Tibial nerve (tissue), 4 donors: Measurements from ENCODE around the gene GPANK1. TPM values are rescaled to one million over a fixed set of nuclear protein-coding genes. Genes with fewer than 3 reads are reported as not detected.

Experiments
- DNase-seq, 2 donors: peaks; one replicate each; pipeline ENCODE4 v3.0.0-alpha.2; 2019; ENCODE audit warnings: low spot score in 2 of 2
- H3K27ac ChIP-seq, 4 donors: fragments of 200-600 bp; sonication (generic) in 3 of 4; one replicate each; pipeline ENCODE4 v1.5.1; 2017 to 2019; ENCODE audit warnings: mild to moderate bottlenecking in 1 of 4
- H3K27me3 ChIP-seq, 2 donors: fragments of 200-600 bp; sonication (generic) in 1 of 2; one replicate each; pipeline versions ENCODE4 v1.5.1 to v1.6.0; 2017 to 2019
- H3K36me3 ChIP-seq, 3 donors: fragments of 200-600 bp; sonication (generic); one replicate each; pipeline ENCODE4 v1.5.1; 2018 to 2019
- H3K4me1 ChIP-seq, 4 donors: fragments of 200-600 bp; sonication (generic) in 3 of 4; one replicate each; pipeline ENCODE4 v1.5.1; 2017 to 2019
- H3K4me3 ChIP-seq, 4 donors: fragments of 200-600 bp; sonication (generic) in 3 of 4; one replicate each; pipeline ENCODE4 v1.5.1; 2017 to 2019; ENCODE audit warnings: mild to moderate bottlenecking in 1 of 4, moderate library complexity in 1 of 4
- H3K9me3 ChIP-seq, 4 donors: fragments of 200-600 bp; sonication (generic) in 3 of 4; one replicate each; pipeline ENCODE4 v1.5.1; 2017 to 2019
- CTCF ChIP-seq, 5 experiments: fragments of 200-600 bp in 3 of 5; fragments of 450-650 bp in 2 of 5; sonication (generic) in 3 of 5; IDR thresholded peaks; one replicate each; pipeline ENCODE4 v1.5.1; 2016 to 2019; ENCODE audit warnings: antibody characterized with exemption in 5 of 5, mild to moderate bottlenecking in 3 of 5, moderate library complexity in 2 of 5
- EP300 ChIP-seq, 2 donors: sonication (generic); formaldehyde crosslinking; IDR thresholded peaks; one replicate each; pipeline ENCODE4 v1.6.1; 2017; ENCODE audit warnings: antibody characterized with exemption in 2 of 2, mild to moderate bottlenecking in 1 of 2
- POLR2A ChIP-seq, 2 donors: fragments of 450-650 bp; IDR thresholded peaks; one replicate each; pipeline ENCODE4 v1.6.1; 2017; ENCODE audit warnings: antibody characterized with exemption in 2 of 2, mild to moderate bottlenecking in 2 of 2, moderate library complexity in 2 of 2
- WGBS, 2 donors: methylation state at CpG; one replicate each; pipeline ENCODE4 v1.1.5; 2018; 5-methylcytosine and 5-hydroxymethylcytosine counted together
- total RNA-seq, 4 donors: library from RNA; depleted of rRNA; stranded (reverse); fragments of >200 nt; gene quantifications; one replicate each; pipeline ENCODE4 v1.1.0, GENCODE V29; 2016

GPANK1 gene
- total RNA-seq, 4 donors from 2014 or later: 18.8 to 30.0 (median 26.5) TPM

DNA sequence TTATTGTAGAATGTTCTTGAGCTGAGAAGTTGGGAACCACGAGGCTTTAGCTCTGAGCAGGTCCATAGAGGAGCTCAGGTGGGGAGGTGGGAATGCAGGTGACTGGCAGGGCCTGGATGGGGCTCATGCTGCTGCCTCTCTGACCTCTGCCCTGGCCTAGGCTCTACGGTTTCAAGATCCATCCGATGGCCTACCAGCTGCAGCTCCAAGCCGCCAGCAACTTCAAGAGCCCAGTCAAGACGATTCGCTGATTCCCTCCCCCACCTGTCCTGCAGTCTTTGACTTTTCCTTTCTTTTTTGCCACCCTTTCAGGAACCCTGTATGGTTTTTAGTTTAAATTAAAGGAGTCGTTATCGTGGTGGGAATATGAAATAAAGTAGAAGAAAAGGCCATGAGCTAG is 4.9 kb upstream of the GPANK1 start, which contains the start of gene LY6G5B:
TSS of gene LY6G5B (plus strand) at position 301 of the 400 bp plus-strand sequence. CDS start 975 bp downstream, outside the sequence.
- H3K4me3 ChIP-seq: no peak within 1 kb of the TSS
- H3K36me3 ChIP-seq: peaks cover 8 to 75% (median 46%) of the 10 kb centered on the region in 3 donors
- peaks cover 0 to 27% (median 9%) of the 10 kb centered on the region in 4 donors for H3K4me1 ChIP-seq
- DNase-seq: no peak
- H3K9me3 ChIP-seq: no peaks in the 10 kb centered on the region
- H3K27me3 ChIP-seq: no peaks in the 10 kb centered on the region
- H3K27ac ChIP-seq: no peak within 1 kb of the TSS
- WGBS, 2 donors: 84 to 86% methylated on average over 8 of the region's 8 CpGs
- TF ChIP-seq EP300 (IDR thresholded peaks at IDR 0.05): no peak
- TF ChIP-seq POLR2A (IDR thresholded peaks at IDR 0.05): no peak
- no peak for TF ChIP-seq CTCF (IDR thresholded peaks at IDR 0.05)

- no peaks in the 10 kb centered on the region for H3K27me3 ChIP-seq
- peak overlapping the region; percentile 60 to 99 (median 96) for H3K27ac ChIP-seq
- peak overlapping the region; percentile 67 to 93 (median 87) for H3K4me3 ChIP-seq
- no peaks in the 10 kb centered on the region for H3K9me3 ChIP-seq
- no peak for DNase-seq
- peaks cover 0 to 57% (median 24%) of the 10 kb centered on the region in 4 donors for H3K4me1 ChIP-seq
- no peak for TF ChIP-seq EP300 (IDR thresholded peaks at IDR 0.05)
- no peak for TF ChIP-seq CTCF (IDR thresholded peaks at IDR 0.05)
- no peak for TF ChIP-seq POLR2A (IDR thresholded peaks at IDR 0.05)
- H3K36me3 ChIP-seq: peaks cover 8 to 68% (median 31%) of the 10 kb centered on the region in 3 donors
- WGBS, 2 donors: 2 to 4% methylated on average over 15 of the region's 15 CpGs
These were observed 1.7 kb upstream of the GPANK1 start for GRCh38 chr6:31666337-31666965.

DNA sequence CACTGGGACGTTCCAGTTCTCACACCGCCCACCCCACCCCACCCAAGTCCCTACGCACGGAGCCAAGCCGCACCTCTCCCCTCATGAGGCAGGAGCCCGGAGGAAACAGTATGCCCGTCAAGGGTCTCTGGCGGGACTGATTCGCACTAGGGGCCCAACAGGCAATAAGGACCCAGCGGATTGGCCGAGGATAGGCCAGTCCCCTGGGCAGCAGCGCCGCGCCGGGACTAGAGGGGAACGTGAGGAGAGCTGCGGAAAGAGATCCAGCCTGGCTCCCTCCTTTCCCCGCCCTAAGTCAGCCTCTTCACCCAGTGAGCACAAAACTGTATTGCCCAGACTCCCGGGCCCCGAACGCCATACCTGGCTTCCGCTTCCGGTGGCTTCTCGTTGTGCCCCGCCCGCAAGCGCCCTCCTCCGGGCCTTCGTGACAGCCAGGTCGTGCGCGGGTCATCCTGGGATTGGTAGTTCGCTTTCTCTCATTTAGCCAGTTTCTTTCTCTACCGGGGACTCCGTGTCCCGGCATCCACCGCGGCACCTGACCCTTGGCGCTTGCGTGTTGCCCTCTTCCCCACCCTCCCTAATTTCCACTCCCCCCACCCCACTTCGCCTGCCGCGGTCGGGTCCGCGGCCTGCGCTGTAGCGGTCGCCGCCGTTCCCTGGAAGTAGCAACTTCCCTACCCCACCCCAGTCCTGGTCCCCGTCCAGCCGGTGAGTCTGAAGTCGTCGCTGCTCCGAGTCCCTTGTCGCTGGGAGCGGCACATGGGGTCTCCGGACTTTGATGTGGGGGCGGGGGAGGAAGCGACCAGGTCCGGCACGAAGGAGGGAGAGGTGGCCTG is 922 bp upstream of the GPANK1 start, which contains the start of gene CSNK2B:
TSS of gene CSNK2B (plus strand) at position 580 of the 836 bp plus-strand sequence. CDS start 752 bp downstream, outside the sequence.
- WGBS, 2 donors: 0% methylated on average over 63 of the region's 63 CpGs
- peaks cover 0 to 64% (median 26%) of the 10 kb centered on the region in 4 donors for H3K4me1 ChIP-seq
- no peaks in the 10 kb centered on the region for H3K9me3 ChIP-seq
- peaks cover 8 to 61% (median 23%) of the 10 kb centered on the region in 3 donors for H3K36me3 ChIP-seq
- H3K27ac ChIP-seq: peak within 1 kb of the TSS; percentile 60 to 99 (median 96)
- DNase-seq: peak; percentile 97 to 98
- peak within 1 kb of the TSS; percentile 67 to 93 (median 87) for H3K4me3 ChIP-seq
- H3K27me3 ChIP-seq: no peaks in the 10 kb centered on the region
- TF ChIP-seq EP300 (IDR thresholded peaks at IDR 0.05): peak; percentile 94 to 95
- TF ChIP-seq POLR2A (IDR thresholded peaks at IDR 0.05): peak; percentile 73 to 86
- peak in 1 of 5 experiments; percentile 34 for TF ChIP-seq CTCF (IDR thresholded peaks at IDR 0.05)

GRCh38 chr6:31663961-31664789 is 622 bp downstream of the GPANK1 start:
- TF ChIP-seq EP300 (IDR thresholded peaks at IDR 0.05) (peak in 1 of 2 donors; percentile 30), POLR2A (IDR thresholded peaks at IDR 0.05) (no peak)
- Histone ChIP-seq H3K4me3 (peak overlapping the region; percentile 67 to 93 (median 87)), H3K36me3 (peaks cover 8 to 46% (median 11%) of the 10 kb centered on the region in 3 donors), H3K9me3 (no peaks in the 10 kb centered on the region), H3K27ac (peak overlapping the region; percentile 60 to 99 (median 96)), H3K27me3 (no peaks in the 10 kb centered on the region), H3K4me1 (peaks cover 0 to 73% (median 32%) of the 10 kb centered on the region in 4 donors)
- 9 to 10% methylated on average over 15 to 16 of the region's 17 CpGs for WGBS, 2 donors
- peak in 1 of 2 donors; percentile 63 for DNase-seq
